ENCODE data around the gene RPL28.
A peak's percentile ranks its signal among the peaks of the same experiment; 100 is the strongest.
"Not testable (repeated sequence)": the region's sequence is repeated elsewhere in the genome, so short reads cannot be mapped to it uniquely, and the experiment has no call there.

RPL28 gene

GRCh38 chr19:55447421-55448174, 61.9 kb downstream of the RPL28 start (continued):
- TF ChIP-seq PRDM10 (tag by site-specific recombination; IDR thresholded peaks at IDR 0.05) = peak; percentile 92
- TF ChIP-seq ZNF501 (tag by site-specific recombination; IDR thresholded peaks at IDR 0.05) = peak; percentile 50; the same call in 1 of the 2 replicates
- TF ChIP-seq ZNF600 (tag by site-specific recombination; IDR thresholded peaks at IDR 0.05) = peak; percentile 57
- TF ChIP-seq GLIS1 (tag by site-specific recombination; IDR thresholded peaks at IDR 0.05) = peak; percentile 77
- peak; percentile 59; the same call in 1 of the 2 replicates for TF ChIP-seq ZNF449 (tag by site-specific recombination; IDR thresholded peaks at IDR 0.05)
- peak; percentile 41; the same call in 1 of the 2 replicates for TF ChIP-seq ZNF660 (tag by site-specific recombination; IDR thresholded peaks at IDR 0.05)
- no peak for TF ChIP-seq ZFP41 (tag by site-specific recombination; IDR thresholded peaks at IDR 0.05; ENCODE audit: borderline replicate concordance)
- TF ChIP-seq GLIS2 (tag by site-specific recombination; IDR thresholded peaks at IDR 0.05) = peak; percentile 75
- TF ChIP-seq SP7 (tag by site-specific recombination; IDR thresholded peaks at IDR 0.05) = 0 out of 2 replicates have a peak, but pooled peaks have one; percentile 32
- 0 out of 2 replicates have a peak, but pooled peaks have one; percentile 29 for TF ChIP-seq ZNF792 (tag by site-specific recombination; IDR thresholded peaks at IDR 0.05)

GRCh38 chr19:55448175-55448490, 62.4 kb downstream of the RPL28 start:
- ChIA-PET CTCF (interaction anchor here (1.2 kb wide), 1 partner anchor 307 kb away, joined by 3 read pairs; no protein-coding TSS in a partner anchor), POLR2A (interaction anchor here (1.0 kb wide), 1 partner anchor 14 kb away, joined by 4 read pairs; no protein-coding TSS in a partner anchor)
- not testable (repeated sequence) for H3K36me3 ChIP-seq (ENCODE audit: control insufficient read depth in 2 of 2, insufficient read depth in 1 of 2, low read length in 2 of 2); H3K9me3 ChIP-seq (ENCODE audit: control insufficient read depth, insufficient read depth, low read depth, low read length); H3K27ac ChIP-seq (ENCODE audit: extremely low read depth, low read depth, low read length); H3K4me3 ChIP-seq (ENCODE audit: low read depth, low read length); H3K4me1 ChIP-seq (ENCODE audit: control insufficient read depth, insufficient read depth, low read length)

- Histone ChIP-seq H3K4me1 (ENCODE audit: control insufficient read depth, insufficient read depth, low read length) (no peaks in the 10 kb centered on the region), H3K36me3 (ENCODE audit: control insufficient read depth in 2 of 2, insufficient read depth in 1 of 2, low read length in 2 of 2) (no peaks in the 10 kb centered on the region), H3K4me3 (ENCODE audit: low read depth, low read length) (no peak overlapping the region), H3K27ac (ENCODE audit: extremely low read depth, low read depth, low read length) (no peak overlapping the region), H3K9me3 (ENCODE audit: control insufficient read depth, insufficient read depth, low read depth, low read length) (no peaks in the 10 kb centered on the region)
- ChIA-PET POLR2A (interaction anchor here (1.2 to 1.3 kb wide), 2 partner anchors 27 to 60 kb away, joined by 3 to 4 read pairs; partner anchors contain the start of gene ZNF628), CTCF (interaction anchor here (1.0 to 1.1 kb wide), 2 partner anchors 18 to 308 kb away, joined by 4 read pairs; no protein-coding TSS in a partner anchor)
- TF ChIP-seq ZNF623 (tag by site-specific recombination; IDR thresholded peaks at IDR 0.05) (no peak), KLF1 (tag by site-specific recombination; IDR thresholded peaks at IDR 0.05) (no peak), ZNF639 (tag by site-specific recombination; IDR thresholded peaks at IDR 0.05) (no peak), ZNF561 (tag by site-specific recombination; IDR thresholded peaks at IDR 0.05; ENCODE audit: borderline replicate concordance) (no peak), ZNF132 (tag by site-specific recombination; IDR thresholded peaks at IDR 0.05; ENCODE audit: borderline replicate concordance) (no peak), GLIS2 (tag by site-specific recombination; IDR thresholded peaks at IDR 0.05) (0 out of 2 replicates have a peak, but pooled peaks have one; percentile 20), ZFP69B (tag by site-specific recombination; IDR thresholded peaks at IDR 0.05) (0 out of 2 replicates have a peak, but pooled peaks have one; percentile 27), ZNF292 (tag by site-specific recombination; IDR thresholded peaks at IDR 0.05; ENCODE audit: borderline replicate concordance, low read depth) (no peak), TCF7L2 (IDR thresholded peaks at IDR 0.05; ENCODE audit: borderline replicate concordance, low read depth, low read length) (no peak), ZBTB8A (tag by site-specific recombination; IDR thresholded peaks at IDR 0.05) (no peak), ZNF416 (tag by site-specific recombination; IDR thresholded peaks at IDR 0.05) (no peak), OSR2 (tag by site-specific recombination; IDR thresholded peaks at IDR 0.05) (no peak), ZFHX2 (tag by site-specific recombination; conservative IDR thresholded peaks at IDR 0.05) (peak; percentile 80), EGR2 (tag by site-specific recombination; IDR thresholded peaks at IDR 0.05; ENCODE audit: low read depth) (peak; percentile 62; the same call in 1 of the 2 replicates), ZNF555 (tag by site-specific recombination; conservative IDR thresholded peaks at IDR 0.05) (no peak), ZNF791 (tag by site-specific recombination; IDR thresholded peaks at IDR 0.05) (no peak), ZNF701 (tag by site-specific recombination; IDR thresholded peaks at IDR 0.05) (no peak)
Measured at GRCh38 chr19:55449469-55449868, 63.7 kb downstream of the RPL28 start.
